ENCODE measurements around the gene SRSF4.
A peak's percentile ranks its signal among the peaks of the same experiment; 100 is the strongest.

The SRSF4 gene

DNA sequence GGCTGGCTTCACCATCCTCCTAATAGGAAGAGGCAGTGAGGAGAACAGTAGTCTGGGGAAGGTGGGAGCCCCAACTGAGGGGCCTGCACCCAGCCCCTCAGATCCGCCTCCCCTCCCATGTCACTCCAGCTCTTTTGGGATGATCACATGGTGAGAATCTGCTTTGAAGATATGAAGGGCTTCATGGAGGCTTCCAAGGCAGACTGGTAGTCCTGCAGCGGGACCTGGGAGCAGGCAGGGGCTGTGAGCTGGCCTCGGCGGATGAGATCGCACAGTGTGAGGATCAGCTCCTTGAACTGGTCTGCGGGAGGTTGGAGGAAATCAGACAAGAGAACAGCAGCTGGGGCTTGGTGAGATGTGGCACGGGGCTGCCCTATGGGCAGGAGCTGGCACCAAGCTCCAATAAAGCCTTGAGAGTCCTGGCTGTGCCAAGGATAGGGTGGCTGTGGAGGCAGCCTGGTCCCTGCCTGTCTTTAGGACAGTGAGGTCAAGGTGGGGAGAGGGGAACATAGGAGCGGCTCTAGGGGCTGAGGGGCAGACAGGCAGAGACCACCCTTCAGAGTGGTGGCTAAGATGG lies 12.3 kb upstream of the SRSF4 start:
- TF ChIP-seq, protein P1, sequence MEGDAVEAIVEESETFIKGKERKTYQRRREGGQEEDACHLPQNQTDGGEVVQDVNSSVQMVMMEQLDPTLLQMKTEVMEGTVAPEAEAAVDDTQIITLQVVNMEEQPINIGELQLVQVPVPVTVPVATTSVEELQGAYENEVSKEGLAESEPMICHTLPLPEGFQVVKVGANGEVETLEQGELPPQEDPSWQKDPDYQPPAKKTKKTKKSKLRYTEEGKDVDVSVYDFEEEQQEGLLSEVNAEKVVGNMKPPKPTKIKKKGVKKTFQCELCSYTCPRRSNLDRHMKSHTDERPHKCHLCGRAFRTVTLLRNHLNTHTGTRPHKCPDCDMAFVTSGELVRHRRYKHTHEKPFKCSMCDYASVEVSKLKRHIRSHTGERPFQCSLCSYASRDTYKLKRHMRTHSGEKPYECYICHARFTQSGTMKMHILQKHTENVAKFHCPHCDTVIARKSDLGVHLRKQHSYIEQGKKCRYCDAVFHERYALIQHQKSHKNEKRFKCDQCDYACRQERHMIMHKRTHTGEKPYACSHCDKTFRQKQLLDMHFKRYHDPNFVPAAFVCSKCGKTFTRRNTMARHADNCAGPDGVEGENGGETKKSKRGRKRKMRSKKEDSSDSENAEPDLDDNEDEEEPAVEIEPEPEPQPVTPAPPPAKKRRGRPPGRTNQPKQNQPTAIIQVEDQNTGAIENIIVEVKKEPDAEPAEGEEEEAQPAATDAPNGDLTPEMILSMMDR (conservative IDR thresholded peaks at IDR 0.05; ENCODE audit: low read depth, low read length) = no peak
- no peak overlapping the region for H3K4me3 ChIP-seq (ENCODE audit: low read depth, low read length)

DNA sequence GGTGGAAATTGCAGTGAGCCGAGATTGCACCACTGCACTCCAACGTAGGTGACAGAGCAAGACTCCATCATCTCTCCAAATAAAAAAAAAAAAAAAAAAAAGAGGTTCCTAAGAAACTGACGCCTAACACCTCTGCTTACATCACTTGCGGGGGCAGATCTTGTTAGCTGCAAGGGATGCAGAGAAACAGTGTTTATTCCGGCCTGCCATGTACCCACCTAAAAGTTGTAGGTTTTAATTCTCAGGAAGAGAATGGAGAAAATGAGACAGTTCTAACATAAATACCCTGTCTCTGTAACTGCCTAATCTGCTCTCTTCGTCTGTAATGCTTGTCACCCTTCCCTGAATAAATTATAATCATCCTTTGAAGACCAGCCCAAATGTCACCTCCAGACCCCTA lies 9.0 kb upstream of the SRSF4 start:
- TF ChIP-seq, protein P1 (conservative IDR thresholded peaks at IDR 0.05; ENCODE audit: low read depth, low read length) = no peak
- no peak for DNase-seq (ENCODE audit: low read depth)
- no peak overlapping the region for H3K4me3 ChIP-seq (ENCODE audit: low read depth, low read length)

More for the DNA sequence above, 12.3 kb upstream of the SRSF4 start:
- DNase-seq (ENCODE audit: low read depth) = no peak

- TF ChIP-seq, protein P1 (conservative IDR thresholded peaks at IDR 0.05; ENCODE audit: low read depth, low read length) = no peak
- no peak for DNase-seq (ENCODE audit: low read depth)
- no peak overlapping the region for H3K4me3 ChIP-seq (ENCODE audit: low read depth, low read length)
These were observed 5.0 kb upstream of the SRSF4 start for GRCh38 chr1:29186707-29187106.

- DNase-seq (ENCODE audit: low read depth) = no peak
- H3K4me3 ChIP-seq (ENCODE audit: low read depth, low read length) = no peak overlapping the region
- TF ChIP-seq, protein P1 (conservative IDR thresholded peaks at IDR 0.05; ENCODE audit: low read depth, low read length) = no peak
These were observed 4.6 kb upstream of the SRSF4 start for GRCh38 chr1:29186252-29186651.

- TF ChIP-seq, protein P1 (conservative IDR thresholded peaks at IDR 0.05; ENCODE audit: low read depth, low read length) = no peak
- H3K4me3 ChIP-seq (ENCODE audit: low read depth, low read length) = no peak overlapping the region
- no peak for DNase-seq (ENCODE audit: low read depth)
These were observed 1.6 kb upstream of the SRSF4 start for GRCh38 chr1:29183287-29183686.

GRCh38 chr1:29180497-29181412 lies 945 bp downstream of the SRSF4 start:
- peak; percentile 46 for DNase-seq (ENCODE audit: low read depth)
- TF ChIP-seq, protein P1 (conservative IDR thresholded peaks at IDR 0.05; ENCODE audit: low read depth, low read length) = no peak
- H3K4me3 ChIP-seq (ENCODE audit: low read depth, low read length) = peak overlapping the region; percentile 97

All from choroid plexus epithelial cell (primary cell).